ENCODE measurements around the gene RAB33A.
A peak's percentile ranks its signal among the peaks of the same experiment; 100 is the strongest.

The RAB33A gene

GRCh38 chrX:130170752-130171445 lies 863 bp upstream of the RAB33A start:
- no peak for TF ChIP-seq CTCF (IDR thresholded peaks at IDR 0.05; ENCODE audit: insufficient read depth, low read depth, low read length, missing control alignments)
- peak overlapping the region; percentile 35 for H3K4me3 ChIP-seq (ENCODE audit: low read length)
- DNase-seq (ENCODE audit: low read depth) = peak; percentile 1

- no peak for DNase-seq (ENCODE audit: low read depth)
- TF ChIP-seq CTCF (IDR thresholded peaks at IDR 0.05; ENCODE audit: insufficient read depth, low read depth, low read length, missing control alignments) = no peak
- peak overlapping the region; percentile 35 for H3K4me3 ChIP-seq (ENCODE audit: low read length)
Measured at GRCh38 chrX:130172127-130172845, 524 bp downstream of the RAB33A start.

- TF ChIP-seq CTCF (IDR thresholded peaks at IDR 0.05; ENCODE audit: insufficient read depth, low read depth, low read length, missing control alignments) = no peak
- DNase-seq (ENCODE audit: low read depth) = peak; percentile 4
- no peak overlapping the region for H3K4me3 ChIP-seq (ENCODE audit: low read length)
Measured at GRCh38 chrX:130173190-130173895, 1.6 kb downstream of the RAB33A start.

- DNase-seq (ENCODE audit: low read depth) = peak; percentile 29
- TF ChIP-seq CTCF (IDR thresholded peaks at IDR 0.05; ENCODE audit: insufficient read depth, low read depth, low read length, missing control alignments) = no peak
- no peak overlapping the region for H3K4me3 ChIP-seq (ENCODE audit: low read length)
Measured at GRCh38 chrX:130174045-130174704, 2.4 kb downstream of the RAB33A start.

- H3K4me3 ChIP-seq (ENCODE audit: low read length) = no peak overlapping the region
- no peak for DNase-seq (ENCODE audit: low read depth)
- no peak for TF ChIP-seq CTCF (IDR thresholded peaks at IDR 0.05; ENCODE audit: insufficient read depth, low read depth, low read length, missing control alignments)
Measured at GRCh38 chrX:130174937-130175336, 3.2 kb downstream of the RAB33A start.

GRCh38 chrX:130176354-130176776 lies 4.6 kb downstream of the RAB33A start:
- no peak overlapping the region for H3K4me3 ChIP-seq (ENCODE audit: low read length)
- no peak for TF ChIP-seq CTCF (IDR thresholded peaks at IDR 0.05; ENCODE audit: insufficient read depth, low read depth, low read length, missing control alignments)
- DNase-seq (ENCODE audit: low read depth) = peak; percentile 20
